Activated CD4-positive, alpha-beta T cell treated with anti-CD3 and anti-CD28 coated beads, Interleukin-2, amount 10 ng/mL, durations not matched to agents 7 days and 5 days (primary cell): ENCODE measurements around the gene IL20RB. TPM values are rescaled to one million over a fixed set of nuclear protein-coding genes. Genes with fewer than 3 reads are reported as not detected.

Source experiments
- total RNA-seq, 2 experiments: library from RNA; stranded (reverse); gene quantifications; one replicate each; pipeline ENCODE4 v1.2.3, GENCODE V29; 2021

IL20RB gene
- total RNA-seq, 2 experiments from 2014 or later: 1.2 to 1.6 TPM

Other genes starting within 250 kb of the IL20RB start
- gene STAG1, start 205.6 kb upstream of the IL20RB start, total RNA-seq: 10 to 100 TPM; 40.9 to 45.7 TPM
- gene SLC35G2, start 138.9 kb upstream of the IL20RB start, total RNA-seq: under 1 TPM in 1 of 2 experiments, not detected in 1; 0.12 TPM
- 10 to 100 TPM; 39.2 to 48.5 TPM for gene NCK1, start 95.8 kb upstream of the IL20RB start, total RNA-seq